ENCODE results near the gene CD244.

CD244 gene, protein sequence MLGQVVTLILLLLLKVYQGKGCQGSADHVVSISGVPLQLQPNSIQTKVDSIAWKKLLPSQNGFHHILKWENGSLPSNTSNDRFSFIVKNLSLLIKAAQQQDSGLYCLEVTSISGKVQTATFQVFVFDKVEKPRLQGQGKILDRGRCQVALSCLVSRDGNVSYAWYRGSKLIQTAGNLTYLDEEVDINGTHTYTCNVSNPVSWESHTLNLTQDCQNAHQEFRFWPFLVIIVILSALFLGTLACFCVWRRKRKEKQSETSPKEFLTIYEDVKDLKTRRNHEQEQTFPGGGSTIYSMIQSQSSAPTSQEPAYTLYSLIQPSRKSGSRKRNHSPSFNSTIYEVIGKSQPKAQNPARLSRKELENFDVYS

DNA sequence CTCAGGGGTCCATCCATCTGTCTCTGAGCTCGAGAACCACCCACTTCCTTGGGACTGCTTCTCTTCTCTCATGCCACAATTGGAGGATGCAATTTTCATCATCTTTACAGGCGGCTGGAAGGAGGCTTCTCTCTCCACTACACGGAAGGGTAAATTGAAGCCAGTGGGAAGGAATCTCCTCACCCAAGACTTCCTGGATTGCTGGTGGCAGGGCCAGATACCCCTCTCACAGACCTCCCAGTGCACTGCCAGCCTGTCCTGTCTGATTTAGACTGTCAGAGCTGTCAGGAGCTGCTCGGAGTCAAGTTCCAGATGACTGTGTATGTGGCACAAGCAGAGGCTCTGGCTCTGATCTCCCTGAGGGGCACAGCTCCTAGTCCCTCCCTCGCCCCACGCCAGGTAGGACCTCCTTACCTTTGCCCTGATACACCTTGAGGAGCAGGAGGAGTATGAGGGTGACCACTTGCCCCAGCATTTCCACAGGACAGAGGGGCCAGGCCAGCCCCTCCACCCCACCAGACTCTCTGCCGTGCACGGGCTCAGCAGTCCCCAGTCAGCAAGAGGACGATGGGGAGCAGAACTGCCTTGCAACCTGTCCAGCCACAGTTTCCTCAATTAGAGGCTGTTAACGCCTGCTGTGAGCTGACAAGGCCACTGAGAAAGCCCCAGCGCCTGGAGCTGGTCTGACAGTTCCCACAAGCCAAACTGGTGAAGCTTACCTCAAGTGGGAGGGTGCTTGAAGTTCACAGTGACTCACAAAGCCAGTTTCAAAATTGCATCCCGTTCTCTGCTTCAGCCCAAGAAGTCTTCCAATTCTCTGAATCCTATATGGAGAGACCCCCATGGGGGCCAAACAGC is at the start of gene CD244:
Gene CD244, minus strand, starts transcription at position 685 of the 858 bp plus-strand sequence. Its CDS starts 210 bp downstream, at position 475.
- Histone ChIP-seq H3K9ac (ENCODE audit: insufficient read length, low read depth) (peak within 1 kb of the TSS; percentile 53), H3K4me1 (ENCODE audit: insufficient read depth, insufficient read length) (peaks cover 10% of the 10 kb centered on the region), H3K36me3 (ENCODE audit: insufficient read depth, insufficient read length, low read length) (no peaks in the 10 kb centered on the region), H3K4me3 (ENCODE audit: insufficient read length, low read depth) (no peak within 1 kb of the TSS), H3K9me3 (ENCODE audit: insufficient read depth, low read length) (no peaks in the 10 kb centered on the region; the same call in 1 of the 2 replicates), H3K27me3 (ENCODE audit: insufficient read depth, insufficient read length) (peaks cover 5% of the 10 kb centered on the region)
- peak; percentile 73 for DNase-seq (ENCODE audit: low read depth, low spot score)
- TF ChIP-seq ZNF274 (IDR thresholded peaks at IDR 0.05; ENCODE audit: low read depth, low read length): no peak
- no peak for TF ChIP-seq YY1 (IDR thresholded peaks at IDR 0.05; ENCODE audit: insufficient read depth, insufficient read length)
- no peak for TF ChIP-seq SUZ12 (IDR thresholded peaks at IDR 0.05; ENCODE audit: extremely low read depth, insufficient read depth, insufficient read length)

DNA sequence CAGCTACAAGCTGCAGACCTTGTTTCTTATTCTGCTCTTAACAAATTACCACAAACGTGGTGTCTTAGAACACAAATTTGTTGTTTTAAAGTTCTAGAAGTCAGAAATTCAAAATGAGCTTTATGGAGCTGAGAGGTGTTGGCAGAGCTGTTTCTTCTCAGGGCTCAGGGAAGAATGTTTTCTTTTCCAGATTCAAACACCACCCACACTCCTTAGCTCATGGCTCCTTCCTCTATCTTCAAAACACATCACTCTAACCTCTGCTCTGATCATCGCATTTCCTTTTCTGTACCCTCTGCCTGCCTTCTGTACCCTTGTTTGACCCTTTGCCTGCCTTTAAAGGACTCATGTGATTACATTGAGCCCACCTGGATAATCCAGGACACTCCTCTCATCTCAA is 49.2 kb upstream of the CD244 start:
- H3K27me3 ChIP-seq (ENCODE audit: insufficient read depth, insufficient read length): no peaks in the 10 kb centered on the region
- peaks cover 9% of the 10 kb centered on the region; the same call in 1 of the 2 replicates for H3K9me3 ChIP-seq (ENCODE audit: insufficient read depth, low read length)
- no peak for TF ChIP-seq YY1 (IDR thresholded peaks at IDR 0.05; ENCODE audit: insufficient read depth, insufficient read length)
- TF ChIP-seq SUZ12 (IDR thresholded peaks at IDR 0.05; ENCODE audit: extremely low read depth, insufficient read depth, insufficient read length): no peak
- no peak for TF ChIP-seq ZNF274 (IDR thresholded peaks at IDR 0.05; ENCODE audit: low read depth, low read length)
- no peak for DNase-seq (ENCODE audit: low read depth, low spot score)
- H3K4me3 ChIP-seq (ENCODE audit: insufficient read length, low read depth): no peak overlapping the region
- no peak overlapping the region for H3K9ac ChIP-seq (ENCODE audit: insufficient read length, low read depth)
- no peaks in the 10 kb centered on the region for H3K4me1 ChIP-seq (ENCODE audit: insufficient read depth, insufficient read length)
- no peaks in the 10 kb centered on the region for H3K36me3 ChIP-seq (ENCODE audit: insufficient read depth, insufficient read length, low read length)

DNA sequence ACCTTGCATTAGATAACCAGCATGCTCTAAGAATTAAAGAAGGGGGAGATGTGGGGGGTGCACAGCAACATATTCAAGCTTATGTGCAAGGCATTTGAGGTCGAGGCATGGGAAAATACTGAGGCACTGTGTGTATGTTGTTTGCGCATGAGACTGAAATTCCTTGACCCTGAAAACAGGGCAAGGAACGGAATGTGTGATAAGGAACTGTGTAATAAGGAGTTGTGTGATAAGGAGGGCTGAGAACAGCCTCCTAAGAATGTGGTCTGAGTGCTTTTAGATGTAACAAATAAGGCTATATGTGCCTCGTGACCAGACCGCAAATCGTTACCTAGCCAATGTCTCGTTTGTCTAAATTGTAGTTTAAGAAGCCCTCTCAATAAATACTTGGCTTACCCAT is 48.8 kb upstream of the CD244 start:
- Histone ChIP-seq H3K9me3 (ENCODE audit: insufficient read depth, low read length) (peaks cover 9% of the 10 kb centered on the region; the same call in 1 of the 2 replicates), H3K4me3 (ENCODE audit: insufficient read length, low read depth) (no peak overlapping the region), H3K9ac (ENCODE audit: insufficient read length, low read depth) (no peak overlapping the region), H3K36me3 (ENCODE audit: insufficient read depth, insufficient read length, low read length) (no peaks in the 10 kb centered on the region), H3K27me3 (ENCODE audit: insufficient read depth, insufficient read length) (no peaks in the 10 kb centered on the region), H3K4me1 (ENCODE audit: insufficient read depth, insufficient read length) (no peaks in the 10 kb centered on the region)
- TF ChIP-seq YY1 (IDR thresholded peaks at IDR 0.05; ENCODE audit: insufficient read depth, insufficient read length) (no peak), ZNF274 (IDR thresholded peaks at IDR 0.05; ENCODE audit: low read depth, low read length) (no peak), SUZ12 (IDR thresholded peaks at IDR 0.05; ENCODE audit: extremely low read depth, insufficient read depth, insufficient read length) (no peak)
- no peak for DNase-seq (ENCODE audit: low read depth, low spot score)

DNA sequence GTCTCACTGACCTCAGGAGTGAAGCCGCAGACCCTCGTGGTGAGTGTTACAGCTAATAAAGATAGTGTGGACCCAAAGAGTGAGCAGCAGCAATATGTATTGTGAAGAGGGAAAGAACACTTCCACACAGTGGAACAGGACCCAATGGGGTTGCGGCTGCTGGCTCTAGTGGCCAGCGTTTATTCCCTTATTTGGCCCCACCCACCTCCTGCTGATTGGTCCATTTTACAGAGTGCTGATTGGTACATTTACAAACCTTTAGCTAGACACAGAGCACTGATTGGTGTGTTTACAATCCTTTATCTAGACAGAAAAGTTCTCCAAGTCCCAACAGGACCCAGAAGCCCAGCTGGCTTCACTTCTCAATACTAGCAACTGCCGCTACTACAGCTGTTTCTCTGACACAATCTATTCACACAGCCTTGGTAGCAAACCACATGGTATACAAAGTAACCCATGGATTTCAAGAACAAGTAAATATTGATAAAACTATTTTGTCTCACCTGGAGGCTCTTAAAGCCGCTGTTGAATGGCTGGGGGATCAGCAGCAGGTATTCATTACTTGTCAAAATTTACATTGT is 47.6 kb upstream of the CD244 start:
- H3K9ac ChIP-seq (ENCODE audit: insufficient read length, low read depth): no peak overlapping the region
- peaks cover 9% of the 10 kb centered on the region; the same call in 1 of the 2 replicates for H3K9me3 ChIP-seq (ENCODE audit: insufficient read depth, low read length)
- no peaks in the 10 kb centered on the region for H3K36me3 ChIP-seq (ENCODE audit: insufficient read depth, insufficient read length, low read length)
- no peaks in the 10 kb centered on the region for H3K4me1 ChIP-seq (ENCODE audit: insufficient read depth, insufficient read length)
- H3K27me3 ChIP-seq (ENCODE audit: insufficient read depth, insufficient read length): no peaks in the 10 kb centered on the region
- TF ChIP-seq SUZ12 (IDR thresholded peaks at IDR 0.05; ENCODE audit: extremely low read depth, insufficient read depth, insufficient read length): no peak
- DNase-seq (ENCODE audit: low read depth, low spot score): no peak
- no peak overlapping the region for H3K4me3 ChIP-seq (ENCODE audit: insufficient read length, low read depth)

DNA sequence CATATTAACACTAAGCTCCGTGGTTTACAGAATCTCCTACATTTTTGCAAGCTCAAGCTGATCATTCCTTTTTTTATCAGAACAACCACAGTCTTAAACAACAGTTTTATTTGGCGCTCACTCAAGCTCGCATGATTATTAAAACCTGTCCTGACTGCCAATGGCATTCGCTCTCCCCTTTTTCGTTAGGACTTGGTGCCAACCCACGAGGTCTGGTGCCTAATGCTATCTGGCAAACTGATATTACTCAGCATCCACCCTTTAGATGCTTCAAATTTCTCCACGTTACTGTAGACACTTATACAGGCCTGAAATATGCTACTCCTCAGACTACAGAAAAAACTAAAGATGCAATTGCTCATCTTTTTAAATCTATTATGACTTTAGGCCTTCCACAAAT is 45.3 kb upstream of the CD244 start:
- H3K4me3 ChIP-seq (ENCODE audit: insufficient read length, low read depth): no peak overlapping the region
- no peak overlapping the region for H3K9ac ChIP-seq (ENCODE audit: insufficient read length, low read depth)
- no peaks in the 10 kb centered on the region for H3K4me1 ChIP-seq (ENCODE audit: insufficient read depth, insufficient read length)
- peaks cover 9% of the 10 kb centered on the region; the same call in 1 of the 2 replicates for H3K9me3 ChIP-seq (ENCODE audit: insufficient read depth, low read length)
- H3K27me3 ChIP-seq (ENCODE audit: insufficient read depth, insufficient read length): no peaks in the 10 kb centered on the region
- H3K36me3 ChIP-seq (ENCODE audit: insufficient read depth, insufficient read length, low read length): no peaks in the 10 kb centered on the region
- DNase-seq (ENCODE audit: low read depth, low spot score): no peak
- no peak for TF ChIP-seq SUZ12 (IDR thresholded peaks at IDR 0.05; ENCODE audit: extremely low read depth, insufficient read depth, insufficient read length)
- TF ChIP-seq YY1 (IDR thresholded peaks at IDR 0.05; ENCODE audit: insufficient read depth, insufficient read length): no peak
- no peak for TF ChIP-seq ZNF274 (IDR thresholded peaks at IDR 0.05; ENCODE audit: low read depth, low read length)

DNA sequence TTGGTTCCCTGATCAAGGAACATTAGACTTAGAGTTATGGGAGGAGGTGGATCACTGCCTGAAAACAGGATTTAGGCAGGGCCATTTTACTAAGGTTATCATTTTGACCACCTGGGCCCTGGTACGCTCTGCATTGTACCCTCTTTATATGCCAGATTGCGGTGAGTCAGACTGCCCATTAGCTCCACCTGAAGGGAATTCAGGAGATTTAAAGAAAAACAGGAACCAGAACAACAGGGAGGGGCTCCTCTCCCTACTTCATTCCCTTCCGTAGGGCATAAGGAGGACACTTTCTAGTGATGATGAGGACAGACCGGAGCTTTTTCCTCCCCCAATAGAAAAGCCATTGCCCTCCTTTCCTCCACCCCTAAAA is 42.9 kb upstream of the CD244 start:
- no peak overlapping the region for H3K4me3 ChIP-seq (ENCODE audit: insufficient read length, low read depth)
- no peak for DNase-seq (ENCODE audit: low read depth, low spot score)
- no peak for TF ChIP-seq SUZ12 (IDR thresholded peaks at IDR 0.05; ENCODE audit: extremely low read depth, insufficient read depth, insufficient read length)
- H3K27me3 ChIP-seq (ENCODE audit: insufficient read depth, insufficient read length): no peaks in the 10 kb centered on the region
- H3K9me3 ChIP-seq (ENCODE audit: insufficient read depth, low read length): peaks cover 9% of the 10 kb centered on the region; the same call in 1 of the 2 replicates
- H3K36me3 ChIP-seq (ENCODE audit: insufficient read depth, insufficient read length, low read length): no peaks in the 10 kb centered on the region
- H3K4me1 ChIP-seq (ENCODE audit: insufficient read depth, insufficient read length): no peaks in the 10 kb centered on the region
- no peak overlapping the region for H3K9ac ChIP-seq (ENCODE audit: insufficient read length, low read depth)

Measured in NT2/D1 (cell line).